ENCODE results near the gene CACNA2D3. TPM values are rescaled to one million over a fixed set of nuclear protein-coding genes. Genes with fewer than 3 reads are reported as not detected.

CACNA2D3 gene
- total RNA-seq, 1 experiment from 2014 or later: not detected

DNA sequence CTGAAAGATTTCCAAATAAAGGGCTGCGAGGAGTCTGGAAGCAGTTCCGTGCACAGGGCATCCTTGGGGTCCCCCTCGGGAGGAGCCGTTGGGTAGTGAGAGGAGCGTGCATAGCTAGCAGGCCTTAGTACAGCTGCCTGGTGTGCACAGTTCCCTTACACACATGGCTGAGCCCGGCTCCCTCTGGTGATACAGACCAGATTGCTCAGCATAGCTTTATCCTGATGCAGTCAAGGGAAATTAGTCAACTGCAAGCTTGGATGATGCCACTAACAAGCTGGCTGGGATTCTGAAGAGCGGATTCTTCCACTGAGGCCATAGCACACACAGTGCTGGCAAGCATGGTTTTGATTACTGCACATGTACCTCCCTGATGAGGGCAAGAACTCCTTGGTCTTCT is 456.1 kb downstream of the CACNA2D3 start:
- BruUV-seq (replicated peaks): no TSS peak
- H3F3A ChIP-seq (ENCODE audit: low read length, unreplicated experiment): no peaks in the 10 kb centered on the region
- H3K9me2 ChIP-seq (replicated peaks; ENCODE audit: low read length): no peaks in the 10 kb centered on the region
- H4K20me1 ChIP-seq (ENCODE audit: low read length): no peaks in the 10 kb centered on the region
- H3K79me2 ChIP-seq (ENCODE audit: low read length): no peaks in the 10 kb centered on the region
- H3K4me3 ChIP-seq (ENCODE audit: low read length): no peak overlapping the region
- H3K27me3 ChIP-seq (ENCODE audit: low read length): peaks cover 22% of the 10 kb centered on the region; the same call in 1 of the 2 replicates
- no peak overlapping the region for H2AFZ ChIP-seq (ENCODE audit: low read length)
- no peak overlapping the region for H3K9ac ChIP-seq (ENCODE audit: low read length)
- H3K9me3 ChIP-seq (ENCODE audit: low read length): no peaks in the 10 kb centered on the region
- H3K4me2 ChIP-seq (ENCODE audit: low read length): no peak overlapping the region
- intact Hi-C loops (cut with micrococcal nuclease): no loop called here
- ATAC-seq (no peak), DNase-seq (no peak)
- no peaks in the 10 kb centered on the region for H3K4me1 ChIP-seq (ENCODE audit: insufficient read depth, low read length)
- ChIA-PET POLR2A (ENCODE audit: unreplicated experiment) (no interaction called here), CTCF (no interaction called here)
- no peaks in the 10 kb centered on the region for H3K36me3 ChIP-seq (ENCODE audit: low read depth, low read length)
- H3K27ac ChIP-seq (ENCODE audit: low read length): no peak overlapping the region
- no peak for TF ChIP-seq EZH2 (IDR thresholded peaks at IDR 0.05; ENCODE audit: low read length, unreplicated experiment)
- TF ChIP-seq, protein P1, sequence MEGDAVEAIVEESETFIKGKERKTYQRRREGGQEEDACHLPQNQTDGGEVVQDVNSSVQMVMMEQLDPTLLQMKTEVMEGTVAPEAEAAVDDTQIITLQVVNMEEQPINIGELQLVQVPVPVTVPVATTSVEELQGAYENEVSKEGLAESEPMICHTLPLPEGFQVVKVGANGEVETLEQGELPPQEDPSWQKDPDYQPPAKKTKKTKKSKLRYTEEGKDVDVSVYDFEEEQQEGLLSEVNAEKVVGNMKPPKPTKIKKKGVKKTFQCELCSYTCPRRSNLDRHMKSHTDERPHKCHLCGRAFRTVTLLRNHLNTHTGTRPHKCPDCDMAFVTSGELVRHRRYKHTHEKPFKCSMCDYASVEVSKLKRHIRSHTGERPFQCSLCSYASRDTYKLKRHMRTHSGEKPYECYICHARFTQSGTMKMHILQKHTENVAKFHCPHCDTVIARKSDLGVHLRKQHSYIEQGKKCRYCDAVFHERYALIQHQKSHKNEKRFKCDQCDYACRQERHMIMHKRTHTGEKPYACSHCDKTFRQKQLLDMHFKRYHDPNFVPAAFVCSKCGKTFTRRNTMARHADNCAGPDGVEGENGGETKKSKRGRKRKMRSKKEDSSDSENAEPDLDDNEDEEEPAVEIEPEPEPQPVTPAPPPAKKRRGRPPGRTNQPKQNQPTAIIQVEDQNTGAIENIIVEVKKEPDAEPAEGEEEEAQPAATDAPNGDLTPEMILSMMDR (conservative IDR thresholded peaks at IDR 0.05; ENCODE audit: low read depth, low read length): no peak
- no peak for TF ChIP-seq EZH2phosphoT487 (IDR thresholded peaks at IDR 0.05; ENCODE audit: borderline replicate concordance, low read length)

DNA sequence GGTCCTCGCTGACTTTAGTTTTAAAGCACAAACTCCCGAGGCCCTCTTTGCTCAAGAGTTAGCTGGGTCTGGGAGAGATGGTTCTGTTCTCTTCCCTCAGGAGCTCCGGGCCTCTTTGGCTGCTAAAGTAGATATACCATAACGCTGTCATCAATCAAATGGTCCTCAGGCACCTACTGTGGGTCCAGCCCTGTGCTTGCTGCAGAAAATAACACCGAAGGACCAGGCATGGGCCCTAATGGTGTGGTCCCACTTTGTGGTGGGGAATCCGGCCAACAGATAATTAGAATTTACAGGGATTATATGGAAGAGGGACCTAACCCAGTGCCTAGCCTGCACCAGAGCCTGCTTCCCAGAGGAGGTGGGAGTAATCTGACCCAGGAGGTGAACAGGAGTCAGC is 458.1 kb downstream of the CACNA2D3 start:
- DNase-seq: no peak
- intact Hi-C loops (cut with micrococcal nuclease): no loop called here
- no peak overlapping the region for H3K9ac ChIP-seq (ENCODE audit: low read length)
- no peak overlapping the region for H3K27ac ChIP-seq (ENCODE audit: low read length)
- no TSS peak for BruUV-seq (replicated peaks)
- no peak overlapping the region for H3K4me2 ChIP-seq (ENCODE audit: low read length)
- no peaks in the 10 kb centered on the region for H3F3A ChIP-seq (ENCODE audit: low read length, unreplicated experiment)
- no peaks in the 10 kb centered on the region for H3K79me2 ChIP-seq (ENCODE audit: low read length)
- H3K36me3 ChIP-seq (ENCODE audit: low read depth, low read length): no peaks in the 10 kb centered on the region
- no peaks in the 10 kb centered on the region for H3K9me3 ChIP-seq (ENCODE audit: low read length)
- H4K20me1 ChIP-seq (ENCODE audit: low read length): no peaks in the 10 kb centered on the region
- ChIA-PET CTCF (no interaction called here), POLR2A (ENCODE audit: unreplicated experiment) (no interaction called here)
- TF ChIP-seq, protein P1 (conservative IDR thresholded peaks at IDR 0.05; ENCODE audit: low read depth, low read length): no peak
- TF ChIP-seq EZH2phosphoT487 (IDR thresholded peaks at IDR 0.05; ENCODE audit: borderline replicate concordance, low read length) (no peak), EZH2 (IDR thresholded peaks at IDR 0.05; ENCODE audit: low read length, unreplicated experiment) (no peak)
- H3K9me2 ChIP-seq (replicated peaks; ENCODE audit: low read length): no peaks in the 10 kb centered on the region
- H3K27me3 ChIP-seq (ENCODE audit: low read length): 0 out of 2 replicates have a peak, but pooled peaks cover 3% of the 10 kb centered on the region
- no peak overlapping the region for H3K4me3 ChIP-seq (ENCODE audit: low read length)
- ATAC-seq: no peak
- H2AFZ ChIP-seq (ENCODE audit: low read length): no peak overlapping the region
- H3K4me1 ChIP-seq (ENCODE audit: insufficient read depth, low read length): no peaks in the 10 kb centered on the region

DNA sequence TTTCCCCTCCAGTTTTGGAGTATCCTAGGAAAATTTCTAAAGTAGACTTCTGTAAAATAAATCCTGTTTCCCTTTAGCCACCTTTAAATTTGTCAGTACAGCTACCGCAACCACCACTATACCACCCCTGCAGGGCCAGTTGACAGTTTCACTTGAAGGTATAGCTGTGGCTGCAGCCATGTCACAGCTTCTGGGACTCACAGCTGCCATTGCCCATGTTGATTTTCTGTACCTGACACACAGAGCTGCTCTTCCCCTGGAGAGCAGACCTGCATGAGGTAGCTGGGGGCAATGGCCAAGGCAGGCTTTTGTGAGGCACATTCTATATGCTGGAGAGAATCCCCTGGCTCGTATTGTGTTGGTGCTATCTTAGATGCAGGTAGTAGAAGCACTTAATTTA is 460.1 kb downstream of the CACNA2D3 start:
- ATAC-seq: no peak
- Histone ChIP-seq H3K4me1 (ENCODE audit: insufficient read depth, low read length) (no peaks in the 10 kb centered on the region), H3K9ac (ENCODE audit: low read length) (no peak overlapping the region), H4K20me1 (ENCODE audit: low read length) (no peaks in the 10 kb centered on the region), H3K9me3 (ENCODE audit: low read length) (no peaks in the 10 kb centered on the region), H3K36me3 (ENCODE audit: low read depth, low read length) (no peaks in the 10 kb centered on the region), H3K79me2 (ENCODE audit: low read length) (no peaks in the 10 kb centered on the region), H3K27me3 (ENCODE audit: low read length) (no peaks in the 10 kb centered on the region), H3F3A (ENCODE audit: low read length, unreplicated experiment) (no peaks in the 10 kb centered on the region), H2AFZ (ENCODE audit: low read length) (no peak overlapping the region), H3K4me3 (ENCODE audit: low read length) (no peak overlapping the region), H3K27ac (ENCODE audit: low read length) (no peak overlapping the region), H3K4me2 (ENCODE audit: low read length) (no peak overlapping the region), H3K9me2 (replicated peaks; ENCODE audit: low read length) (no peaks in the 10 kb centered on the region)
- POLR2A ChIA-PET (ENCODE audit: unreplicated experiment): no interaction called here
- no peak for DNase-seq
- CTCF ChIA-PET: no interaction called here
- no TSS peak for BruUV-seq (replicated peaks)
- TF ChIP-seq EZH2 (IDR thresholded peaks at IDR 0.05; ENCODE audit: low read length, unreplicated experiment): no peak
- TF ChIP-seq EZH2phosphoT487 (IDR thresholded peaks at IDR 0.05; ENCODE audit: borderline replicate concordance, low read length): no peak
- TF ChIP-seq, protein P1 (conservative IDR thresholded peaks at IDR 0.05; ENCODE audit: low read depth, low read length): no peak
- intact Hi-C loops (cut with micrococcal nuclease): no loop called here
